Chondrocyte (in vitro differentiated cells): ENCODE results near the gene PRKD2. TPM values are rescaled to one million over a fixed set of nuclear protein-coding genes. Genes with fewer than 3 reads are reported as not detected.

Source experiments
- DNase-seq: peaks from one replicate; pipeline ENCODE4 v3.0.0; 2021; ENCODE audit warnings: mixed read lengths, low spot score
- H3K27ac Mint-ChIP-seq: one replicate; pipeline ENCODE4 v1.8.0; 2021; ENCODE audit warnings: mild to moderate bottlenecking, moderate library complexity, mixed read lengths; ENCODE audit not compliant: unreplicated experiment
- H3K27me3 Mint-ChIP-seq: 2 replicates; pipeline ENCODE4 v1.8.0; 2021; ENCODE audit warnings: low read depth, mixed read lengths
- H3K36me3 Mint-ChIP-seq: 2 replicates; pipeline ENCODE4 v1.8.0; 2021; ENCODE audit warnings: low read depth, mixed read lengths
- H3K4me1 Mint-ChIP-seq: 2 replicates; pipeline ENCODE4 v1.8.0; 2021; ENCODE audit warnings: low read depth, mild to moderate bottlenecking, mixed read lengths
- H3K4me3 Mint-ChIP-seq: one replicate; pipeline ENCODE4 v1.8.0; 2021; ENCODE audit warnings: mild to moderate bottlenecking, moderate library complexity, mixed read lengths; ENCODE audit not compliant: unreplicated experiment
- H3K9me3 Mint-ChIP-seq: 2 replicates; pipeline ENCODE4 v1.8.0; 2021; ENCODE audit warnings: low read depth, mixed read lengths
- total RNA-seq: library from RNA; stranded (reverse); gene quantifications from 3 replicates; pipeline ENCODE4 v1.2.1, GENCODE V29; 2021
- TF ChIP-seq, protein P1 (sequence below): fragments of 200-600 bp; sonication (generic); IDR thresholded peaks from 2 replicates; pipeline ENCODE4 v1.5.0; 2021; ENCODE audit warnings: antibody characterized with exemption, mild to moderate bottlenecking, moderate library complexity

Gene PRKD2
- total RNA-seq, 1 donor from 2014 or later, result 23.3 TPM

DNA sequence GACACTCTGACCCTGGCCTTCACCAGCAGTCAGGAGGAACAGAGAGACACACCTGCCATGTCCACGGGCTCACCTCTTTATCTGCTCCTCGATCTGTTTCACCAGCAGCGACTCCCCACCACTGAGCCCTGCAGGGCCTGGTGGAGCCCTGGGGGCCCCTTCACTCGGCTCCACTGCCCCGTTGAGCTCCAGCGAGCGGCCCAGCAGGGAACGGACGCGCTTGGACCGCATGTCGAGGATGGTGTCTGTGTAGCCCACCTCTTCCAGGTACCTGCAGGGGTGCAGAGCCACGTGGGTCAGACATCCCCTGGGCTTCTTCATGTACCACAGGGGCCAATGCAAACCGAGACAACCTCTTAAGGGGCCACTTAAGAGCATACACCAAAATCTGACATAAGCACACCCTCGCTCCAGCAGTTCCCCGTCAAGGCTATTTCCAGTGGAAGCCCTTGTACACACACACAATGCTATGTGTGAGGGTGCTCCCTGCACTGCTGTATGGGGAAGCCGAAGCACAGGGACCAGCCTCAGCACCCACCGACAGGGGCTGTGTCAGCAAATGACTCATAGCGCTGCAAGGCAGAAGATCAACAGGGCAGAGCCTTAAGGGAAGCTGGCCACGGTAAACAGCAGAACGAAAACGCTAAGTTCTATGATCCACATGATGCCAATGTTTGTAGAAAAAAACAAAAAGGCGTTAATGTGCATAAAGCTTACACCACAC is 16.2 kb upstream of the PRKD2 start:
- TF ChIP-seq, protein P1, sequence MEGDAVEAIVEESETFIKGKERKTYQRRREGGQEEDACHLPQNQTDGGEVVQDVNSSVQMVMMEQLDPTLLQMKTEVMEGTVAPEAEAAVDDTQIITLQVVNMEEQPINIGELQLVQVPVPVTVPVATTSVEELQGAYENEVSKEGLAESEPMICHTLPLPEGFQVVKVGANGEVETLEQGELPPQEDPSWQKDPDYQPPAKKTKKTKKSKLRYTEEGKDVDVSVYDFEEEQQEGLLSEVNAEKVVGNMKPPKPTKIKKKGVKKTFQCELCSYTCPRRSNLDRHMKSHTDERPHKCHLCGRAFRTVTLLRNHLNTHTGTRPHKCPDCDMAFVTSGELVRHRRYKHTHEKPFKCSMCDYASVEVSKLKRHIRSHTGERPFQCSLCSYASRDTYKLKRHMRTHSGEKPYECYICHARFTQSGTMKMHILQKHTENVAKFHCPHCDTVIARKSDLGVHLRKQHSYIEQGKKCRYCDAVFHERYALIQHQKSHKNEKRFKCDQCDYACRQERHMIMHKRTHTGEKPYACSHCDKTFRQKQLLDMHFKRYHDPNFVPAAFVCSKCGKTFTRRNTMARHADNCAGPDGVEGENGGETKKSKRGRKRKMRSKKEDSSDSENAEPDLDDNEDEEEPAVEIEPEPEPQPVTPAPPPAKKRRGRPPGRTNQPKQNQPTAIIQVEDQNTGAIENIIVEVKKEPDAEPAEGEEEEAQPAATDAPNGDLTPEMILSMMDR, result no peak
- peaks cover 19% of the 10 kb centered on the region for H3K36me3 Mint-ChIP-seq
- peaks cover 34% of the 10 kb centered on the region for H3K4me1 Mint-ChIP-seq
- H3K4me3 Mint-ChIP-seq, result no peak overlapping the region
- no peaks in the 10 kb centered on the region for H3K27me3 Mint-ChIP-seq
- no peak overlapping the region for H3K27ac Mint-ChIP-seq
- no peak for DNase-seq
- H3K9me3 Mint-ChIP-seq, result no peaks in the 10 kb centered on the region

DNA sequence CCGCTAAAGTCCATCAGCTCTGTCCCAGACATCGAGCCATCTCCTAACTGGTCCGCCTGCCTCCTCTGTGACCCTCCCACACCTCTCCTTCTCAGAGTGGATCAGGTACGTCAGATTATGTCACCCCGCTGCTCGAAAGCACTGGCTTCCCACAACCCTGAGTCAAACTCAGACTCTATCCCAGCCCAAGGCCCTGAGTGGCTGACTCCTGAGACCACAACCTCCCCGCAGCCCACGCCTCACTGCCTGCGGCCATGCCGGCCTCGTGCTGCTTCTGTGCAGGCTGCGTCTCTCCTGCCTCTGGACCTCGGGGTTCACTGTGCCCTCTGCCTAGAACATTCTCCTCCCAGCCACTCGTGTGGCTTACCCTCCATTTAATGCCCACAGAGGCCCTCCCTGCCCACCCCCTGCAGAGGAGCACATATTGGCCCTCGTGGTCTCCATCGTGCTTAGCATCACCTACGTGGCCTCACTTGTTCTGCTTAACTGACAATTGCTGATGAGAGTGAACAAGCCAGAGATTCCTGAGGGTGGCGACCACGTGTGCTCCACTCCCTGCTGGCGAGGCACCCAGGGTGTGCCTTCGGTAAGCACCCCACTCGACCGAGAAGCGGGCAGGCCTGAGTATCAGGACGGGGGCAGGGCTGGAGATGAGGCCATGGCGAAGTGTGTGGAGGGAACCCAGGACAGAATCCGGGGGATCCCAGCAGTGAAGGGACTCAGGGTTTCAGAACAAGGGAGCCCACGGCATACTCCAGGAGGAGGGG is 15.4 kb upstream of the PRKD2 start:
- H3K4me1 Mint-ChIP-seq, result peaks cover 34% of the 10 kb centered on the region
- peaks cover 13% of the 10 kb centered on the region for H3K36me3 Mint-ChIP-seq
- H3K9me3 Mint-ChIP-seq, result no peaks in the 10 kb centered on the region
- TF ChIP-seq, protein P1, result no peak
- peak overlapping the region; percentile 74 for H3K27ac Mint-ChIP-seq
- no peak overlapping the region for H3K4me3 Mint-ChIP-seq
- no peak for DNase-seq
- no peaks in the 10 kb centered on the region for H3K27me3 Mint-ChIP-seq

DNA sequence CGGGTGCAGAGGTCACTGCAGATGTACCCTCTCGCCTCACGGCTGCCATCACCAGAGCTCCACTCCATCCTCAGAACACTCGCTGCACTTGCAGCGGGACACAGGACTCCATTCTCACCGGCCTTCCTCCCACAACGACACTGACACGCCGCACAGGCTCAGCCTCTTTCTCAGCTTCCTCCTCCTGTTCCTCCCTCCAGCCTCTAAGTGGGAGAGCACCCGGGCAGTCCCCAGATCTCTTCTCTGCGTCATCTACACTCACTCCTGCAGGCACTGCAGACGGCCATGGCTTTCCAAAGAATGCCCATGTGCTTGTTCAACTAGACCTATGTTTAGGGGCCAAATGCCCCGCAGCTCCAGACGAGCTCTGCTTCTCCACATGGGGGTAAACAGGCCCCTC is 14.7 kb upstream of the PRKD2 start:
- Mint-ChIP-seq H3K9me3 (no peaks in the 10 kb centered on the region), H3K4me1 (peaks cover 34% of the 10 kb centered on the region), H3K27me3 (no peaks in the 10 kb centered on the region), H3K4me3 (peak overlapping the region; percentile 13), H3K36me3 (peaks cover 17% of the 10 kb centered on the region), H3K27ac (peak overlapping the region; percentile 74)
- TF ChIP-seq, protein P1, result no peak
- DNase-seq, result no peak

DNA sequence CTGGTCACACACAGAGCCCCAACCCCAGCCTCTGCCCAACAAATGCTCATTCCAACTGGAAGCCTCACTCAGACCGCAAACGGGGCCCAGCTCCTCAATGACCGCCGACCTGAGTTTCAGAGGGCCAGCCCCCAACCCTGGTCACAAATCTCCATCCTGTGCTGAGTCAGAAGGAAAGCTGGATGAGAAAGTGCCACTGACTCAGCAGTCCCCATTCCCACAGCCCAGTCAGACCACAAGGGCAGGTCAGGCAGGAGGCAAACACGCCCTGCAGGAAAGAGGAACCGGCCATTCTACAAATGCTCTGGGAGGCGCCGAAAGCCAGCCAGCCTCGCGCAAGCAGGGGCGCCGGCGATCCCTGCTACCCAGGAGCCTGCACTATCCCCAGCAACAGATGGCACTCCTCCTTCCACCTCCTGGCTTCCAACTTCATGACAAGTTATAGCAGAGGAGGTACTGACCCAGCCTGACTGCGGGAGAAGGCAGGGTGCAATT is 14.1 kb upstream of the PRKD2 start:
- Mint-ChIP-seq H3K36me3 (peaks cover 20% of the 10 kb centered on the region), H3K4me3 (no peak overlapping the region), H3K27me3 (no peaks in the 10 kb centered on the region), H3K27ac (peak overlapping the region; percentile 82), H3K9me3 (no peaks in the 10 kb centered on the region), H3K4me1 (peaks cover 34% of the 10 kb centered on the region)
- TF ChIP-seq, protein P1, result no peak
- no peak for DNase-seq

DNA sequence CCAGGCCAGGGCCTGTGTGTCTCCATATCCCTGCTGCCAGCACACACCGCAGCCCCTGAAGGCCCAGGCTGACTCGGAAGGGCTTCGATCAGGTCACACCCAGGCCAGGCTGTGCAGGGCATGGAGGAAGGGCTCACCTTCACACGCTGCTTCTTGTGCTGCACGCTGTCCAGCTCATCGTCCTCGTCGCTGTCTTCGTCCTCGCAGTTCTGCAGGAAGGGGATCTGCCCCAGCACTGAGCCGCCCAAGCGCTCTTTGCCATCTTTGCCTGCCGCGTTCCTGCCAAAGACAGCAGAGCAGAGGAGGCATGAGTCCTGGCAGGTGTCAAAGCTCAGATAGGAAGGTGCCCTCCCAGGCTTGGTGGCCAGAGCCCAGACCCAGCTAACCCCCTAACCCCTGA is 13.7 kb upstream of the PRKD2 start:
- peak overlapping the region; percentile 82 for H3K27ac Mint-ChIP-seq
- H3K4me1 Mint-ChIP-seq, result peaks cover 34% of the 10 kb centered on the region
- no peaks in the 10 kb centered on the region for H3K27me3 Mint-ChIP-seq
- no peak overlapping the region for H3K4me3 Mint-ChIP-seq
- no peak for DNase-seq
- TF ChIP-seq, protein P1, result no peak
- H3K9me3 Mint-ChIP-seq, result no peaks in the 10 kb centered on the region
- H3K36me3 Mint-ChIP-seq, result peaks cover 24% of the 10 kb centered on the region
